ENCODE measurements around the gene SIPA1L3. TPM values are rescaled to one million over a fixed set of nuclear protein-coding genes. Genes with fewer than 3 reads are reported as not detected.

SIPA1L3 gene
- polyA plus RNA-seq, 5 donors = 16.4 to 25.3 (median 24.9) TPM

DNA sequence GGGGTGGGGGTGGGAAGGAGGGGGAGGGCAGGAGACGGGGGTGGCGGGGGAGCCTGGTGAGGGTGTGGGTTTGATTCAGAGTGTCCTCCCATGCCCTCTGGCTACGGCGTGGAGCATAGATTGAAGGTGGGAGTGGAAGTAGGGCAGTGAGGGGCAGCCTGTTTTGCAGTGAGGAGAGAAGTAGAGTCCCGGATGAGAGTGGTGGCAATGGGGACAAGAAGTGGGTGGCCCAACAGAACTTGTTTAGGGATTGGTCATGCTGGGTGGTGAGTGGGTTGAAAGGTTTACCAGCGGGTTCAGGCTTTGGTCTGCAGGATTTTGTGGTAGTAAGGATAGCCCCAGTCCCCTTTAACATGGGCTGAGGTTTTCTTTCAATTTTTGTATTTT lies 35.5 kb downstream of the SIPA1L3 start:
- DNase-seq = no peak

GRCh38 chr19:37943480-37943879 lies 36.5 kb downstream of the SIPA1L3 start:
- DNase-seq = no peak

GRCh38 chr19:37946132-37946531 lies 39.1 kb downstream of the SIPA1L3 start:
- DNase-seq = no peak

GRCh38 chr19:37947778-37948177 lies 40.8 kb downstream of the SIPA1L3 start:
- DNase-seq = no peak

DNA sequence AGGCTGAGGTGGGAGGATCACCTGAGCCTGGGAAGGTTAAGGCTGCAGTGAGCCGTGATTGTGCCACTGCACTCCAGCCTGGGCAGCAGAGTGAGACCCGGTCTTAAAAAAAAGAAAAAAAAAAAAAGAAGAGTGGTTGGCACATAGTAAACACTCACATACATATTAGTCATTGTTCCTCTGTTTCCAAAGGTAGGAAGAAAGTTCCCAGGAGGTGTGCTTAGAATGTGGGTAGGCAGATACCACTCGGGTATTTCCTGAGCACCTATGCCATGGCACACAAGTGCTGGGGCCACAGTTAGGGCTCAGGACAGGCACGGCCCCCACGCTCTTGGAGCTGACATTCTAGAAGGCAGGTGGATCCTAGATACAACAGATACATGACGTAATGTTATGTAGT lies 41.4 kb downstream of the SIPA1L3 start:
- DNase-seq = no peak

DNA sequence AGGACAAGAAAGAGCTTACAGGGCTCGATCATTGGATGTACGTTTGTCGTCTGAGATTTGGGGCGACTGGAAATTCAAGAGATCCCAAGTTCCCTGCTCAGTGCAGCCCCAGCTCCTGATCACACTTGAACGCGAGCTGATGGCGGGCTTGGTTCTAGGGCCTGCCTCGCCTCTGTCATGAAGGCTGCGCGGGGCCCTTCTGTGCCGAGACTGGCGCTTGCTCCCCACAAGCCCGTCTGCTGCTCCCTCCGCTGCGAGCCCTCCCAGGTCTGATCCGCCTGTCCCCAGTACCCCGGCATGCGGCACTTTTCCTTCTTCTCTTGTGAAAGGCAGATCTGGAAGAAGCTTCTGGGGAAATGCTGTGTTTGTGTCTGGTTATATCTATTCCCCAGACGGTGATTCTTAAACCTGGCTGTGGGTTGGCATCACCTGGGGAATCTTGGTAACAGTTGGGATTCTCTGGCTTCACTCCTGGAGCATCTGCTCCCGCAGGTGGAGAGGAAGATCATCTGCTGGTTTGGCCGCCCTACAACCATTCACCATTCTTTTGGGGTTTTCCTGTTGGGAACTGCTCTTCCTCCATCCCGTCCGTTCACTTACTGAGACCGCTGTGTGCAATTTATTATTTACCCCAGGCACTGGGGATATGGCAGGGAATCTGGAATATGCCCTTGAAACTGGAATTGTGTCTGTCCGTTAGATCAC lies 43.6 kb downstream of the SIPA1L3 start:
- no peak for DNase-seq

- no peak for DNase-seq
These were observed 44.8 kb downstream of the SIPA1L3 start for GRCh38 chr19:37951816-37952210.

- DNase-seq = no peak
These were observed 46.3 kb downstream of the SIPA1L3 start for GRCh38 chr19:37953171-37953917.

- no peak for DNase-seq
These were observed 46.9 kb downstream of the SIPA1L3 start for GRCh38 chr19:37953918-37954303.

DNA sequence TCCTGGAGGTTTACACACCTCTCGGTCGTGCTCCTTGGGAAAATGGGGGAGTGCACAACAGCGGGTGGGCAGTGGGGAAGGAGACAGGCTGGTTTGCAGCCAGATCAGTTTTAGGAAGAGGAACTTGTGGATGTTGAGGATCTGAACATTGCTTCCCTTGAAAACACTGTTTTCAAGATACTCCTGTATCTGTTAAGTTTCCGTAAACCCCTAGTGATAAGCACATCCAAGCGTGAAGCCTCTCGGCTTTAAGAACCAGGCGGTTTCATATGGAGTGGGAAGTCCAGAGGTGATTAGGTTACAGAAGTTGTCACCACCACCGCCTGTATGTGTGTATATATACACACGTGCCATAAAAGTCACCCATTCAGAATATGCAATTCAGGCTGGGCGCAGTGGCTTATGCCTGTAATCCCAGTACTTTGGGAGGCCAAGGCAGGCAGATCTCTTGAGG lies 47.4 kb downstream of the SIPA1L3 start:
- DNase-seq = no peak

DNA sequence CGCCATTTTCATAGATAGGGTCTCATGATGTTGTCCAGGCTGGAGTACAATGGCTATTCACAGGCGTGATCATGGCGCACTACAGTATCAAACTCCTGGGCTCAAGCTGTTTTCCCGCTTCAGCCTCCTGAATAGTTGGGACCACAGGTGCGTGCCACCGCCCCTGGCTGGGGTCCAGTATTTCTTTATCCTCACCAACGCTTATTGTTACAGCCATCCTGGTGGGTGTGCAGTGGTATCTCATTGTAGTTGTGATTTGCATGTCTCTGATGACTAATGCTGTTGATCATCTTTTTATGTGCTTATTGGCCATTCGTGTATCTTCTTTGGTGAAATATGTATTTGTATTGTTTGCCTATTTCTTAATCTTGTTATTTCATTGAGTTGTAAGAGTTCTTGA lies 49.0 kb downstream of the SIPA1L3 start:
- DNase-seq = no peak

DNA sequence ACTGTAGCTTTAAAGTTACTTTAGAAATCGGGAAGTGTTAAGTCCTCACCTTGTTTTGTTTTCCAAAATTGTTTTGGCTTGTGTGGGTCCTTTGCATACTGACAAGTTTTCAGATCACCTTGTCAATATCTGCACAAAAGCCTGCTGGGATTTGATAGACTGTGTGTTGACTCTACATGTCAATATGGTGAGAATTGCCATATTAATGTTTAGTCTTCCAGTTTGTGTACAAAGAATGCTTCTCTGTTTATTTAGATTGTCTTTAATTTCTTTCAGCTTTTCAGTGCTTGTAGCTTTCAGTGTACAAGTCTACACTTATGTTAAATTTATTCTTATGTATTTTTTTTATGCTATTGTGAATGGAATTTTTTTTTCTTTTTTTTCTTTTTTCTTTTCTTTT lies 50.2 kb downstream of the SIPA1L3 start:
- DNase-seq = no peak

DNA sequence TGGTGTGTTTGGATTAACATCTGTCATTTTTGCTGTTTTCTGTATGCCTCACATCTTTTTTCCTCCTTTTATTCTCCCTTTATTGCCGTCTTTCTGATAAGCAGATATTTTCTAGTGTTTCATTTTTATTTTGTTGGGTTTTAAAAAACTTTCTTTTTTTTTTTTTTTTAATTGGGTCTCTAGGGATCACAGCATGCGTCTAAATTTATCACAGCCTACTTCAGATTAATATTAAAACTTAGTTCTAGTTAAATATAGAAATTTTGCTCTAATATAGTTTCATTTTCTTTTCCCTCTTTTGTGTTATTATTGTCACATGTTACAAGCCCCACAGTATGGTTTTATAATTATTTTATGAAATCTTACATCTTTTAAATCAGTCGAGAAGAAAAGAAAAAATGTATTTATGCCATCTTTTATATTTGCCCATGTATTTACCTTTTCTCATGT lies 52.7 kb downstream of the SIPA1L3 start:
- DNase-seq = no peak

DNA sequence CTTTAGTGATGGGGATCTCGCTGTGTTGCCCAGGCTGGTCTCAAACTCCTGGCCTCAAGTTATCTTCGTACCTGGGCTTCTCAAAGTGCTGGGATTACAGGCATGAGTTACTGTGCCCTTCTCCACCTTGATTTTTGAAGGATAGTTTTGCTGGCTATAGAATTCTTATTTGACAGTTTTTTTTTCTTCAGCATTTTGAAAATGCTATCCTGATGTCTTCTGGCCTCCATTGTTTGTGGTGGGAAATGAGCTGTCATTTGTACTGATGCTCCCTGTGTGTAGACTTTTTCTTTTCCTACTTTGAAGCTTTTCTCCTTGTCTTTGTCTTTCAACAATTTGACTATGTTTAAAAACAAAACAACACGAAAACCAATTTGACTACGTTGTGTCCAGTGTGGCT lies 54.2 kb downstream of the SIPA1L3 start:
- no peak for DNase-seq

- no peak for DNase-seq
These were observed 56.4 kb downstream of the SIPA1L3 start for GRCh38 chr19:37963190-37963936.

GRCh38 chr19:37964109-37964508 lies 57.1 kb downstream of the SIPA1L3 start:
- DNase-seq = no peak

GRCh38 chr19:37966211-37966661 lies 59.2 kb downstream of the SIPA1L3 start:
- DNase-seq = no peak

DNA sequence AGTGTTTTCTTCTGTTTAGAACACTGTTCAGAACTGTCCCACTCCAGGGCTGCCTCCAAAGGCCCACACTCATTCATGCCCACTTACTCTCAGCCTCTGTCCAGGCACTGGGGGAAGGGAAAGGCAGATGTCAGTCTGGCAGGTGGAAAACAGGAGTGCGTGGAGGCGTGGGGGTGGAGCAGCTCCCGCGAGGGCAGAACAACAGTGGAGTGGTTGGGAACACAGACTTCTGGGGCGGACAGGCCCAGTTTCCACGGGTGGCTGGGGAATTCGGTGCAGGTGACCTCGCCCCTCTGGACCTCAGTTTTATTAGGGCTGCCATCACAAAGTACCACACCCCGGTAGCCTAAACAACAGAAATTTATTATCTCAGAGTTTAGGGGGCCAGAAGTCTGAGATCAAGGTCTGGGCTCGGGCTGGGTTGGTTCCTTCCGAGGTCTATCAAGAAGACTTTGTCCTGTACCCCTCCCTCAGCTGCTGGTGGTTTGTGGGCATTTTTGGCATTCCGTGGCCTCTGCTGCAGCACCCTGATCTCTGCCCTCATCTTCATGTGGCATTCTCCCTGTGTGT lies 59.7 kb downstream of the SIPA1L3 start:
- no peak for DNase-seq

DNA sequence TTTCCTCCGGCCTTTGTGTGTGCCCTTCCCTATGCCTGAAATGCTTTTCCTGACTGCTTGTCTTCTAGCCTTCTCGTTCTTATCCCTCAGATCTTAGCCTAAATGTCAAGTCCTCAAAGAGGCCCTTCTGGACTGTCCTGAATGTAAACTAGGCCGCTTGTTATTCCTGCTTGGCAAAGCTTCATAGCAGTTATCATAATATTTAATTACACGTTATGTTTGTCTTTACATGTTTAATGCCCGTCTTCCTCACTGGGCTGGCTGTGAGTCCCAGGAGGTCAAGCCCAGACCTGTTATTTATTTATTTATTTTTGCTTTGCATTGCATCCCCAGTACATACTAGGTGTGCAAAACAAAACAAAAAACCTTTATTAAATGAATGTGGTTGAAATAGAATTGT lies 62.7 kb downstream of the SIPA1L3 start:
- DNase-seq = no peak

GRCh38 chr19:37970699-37971098 lies 63.7 kb downstream of the SIPA1L3 start:
- no peak for DNase-seq

GRCh38 chr19:37972803-37973202 lies 65.8 kb downstream of the SIPA1L3 start:
- DNase-seq = no peak

GRCh38 chr19:37973666-37974065 lies 66.7 kb downstream of the SIPA1L3 start:
- no peak for DNase-seq

Data from right lung (tissue), 5 donors.